Immature natural killer cell (primary cell): ENCODE measurements around the gene ZCCHC2. TPM values are rescaled to one million over a fixed set of nuclear protein-coding genes. Genes with fewer than 3 reads are reported as not detected.

Experiments used
- DNase-seq, 3 donors: peaks; one replicate each; pipeline ENCODE4 v3.0.0; 2022; ENCODE audit warnings: mixed read lengths in 1 of 3
- H3K27ac Mint-ChIP-seq, 6 donors: one replicate each; pipeline ENCODE4 v1.8.0; 2020; ENCODE audit warnings: mixed read lengths in 6 of 6, mild to moderate bottlenecking in 5 of 6, inconsistent platforms in 4 of 6, moderate library complexity in 3 of 6
- H3K27me3 Mint-ChIP-seq, 3 donors: one replicate each; pipeline ENCODE4 v1.8.0; 2020 to 2021; ENCODE audit warnings: low read depth in 3 of 3, mild to moderate bottlenecking in 3 of 3, mixed read lengths in 3 of 3, moderate library complexity in 3 of 3, inconsistent platforms in 1 of 3
- H3K36me3 Mint-ChIP-seq, 3 donors: one replicate each; pipeline ENCODE4 v1.8.0; 2020; ENCODE audit warnings: mixed read lengths in 3 of 3, inconsistent platforms in 2 of 3, mild to moderate bottlenecking in 2 of 3
- H3K4me1 Mint-ChIP-seq, 2 donors: one replicate each; pipeline ENCODE4 v1.8.0; 2020; ENCODE audit warnings: inconsistent platforms in 2 of 2, mild to moderate bottlenecking in 2 of 2, mixed read lengths in 2 of 2, moderate library complexity in 1 of 2
- H3K4me3 Mint-ChIP-seq, 5 donors: one replicate each; pipeline ENCODE4 v1.8.0; 2020; ENCODE audit warnings: mild to moderate bottlenecking in 5 of 5, mixed read lengths in 5 of 5, inconsistent platforms in 3 of 5, moderate library complexity in 3 of 5
- H3K9me3 Mint-ChIP-seq, 6 donors: one replicate each; pipeline ENCODE4 v1.8.0; 2020; ENCODE audit warnings: mild to moderate bottlenecking in 6 of 6, mixed read lengths in 6 of 6, inconsistent platforms in 4 of 6, moderate library complexity in 3 of 6
- polyA plus RNA-seq, 3 donors: library from polyadenylated mRNA; unstranded; fragments of 300-500 nt; fragmentation: Illumina TruSeq; gene quantifications; one replicate each; pipeline ENCODE4 v1.2.3, GENCODE V29; 2021

ZCCHC2 gene
- polyA plus RNA-seq, 3 donors from 2014 or later, result 1.6 to 4.2 (median 2.1) TPM

DNA sequence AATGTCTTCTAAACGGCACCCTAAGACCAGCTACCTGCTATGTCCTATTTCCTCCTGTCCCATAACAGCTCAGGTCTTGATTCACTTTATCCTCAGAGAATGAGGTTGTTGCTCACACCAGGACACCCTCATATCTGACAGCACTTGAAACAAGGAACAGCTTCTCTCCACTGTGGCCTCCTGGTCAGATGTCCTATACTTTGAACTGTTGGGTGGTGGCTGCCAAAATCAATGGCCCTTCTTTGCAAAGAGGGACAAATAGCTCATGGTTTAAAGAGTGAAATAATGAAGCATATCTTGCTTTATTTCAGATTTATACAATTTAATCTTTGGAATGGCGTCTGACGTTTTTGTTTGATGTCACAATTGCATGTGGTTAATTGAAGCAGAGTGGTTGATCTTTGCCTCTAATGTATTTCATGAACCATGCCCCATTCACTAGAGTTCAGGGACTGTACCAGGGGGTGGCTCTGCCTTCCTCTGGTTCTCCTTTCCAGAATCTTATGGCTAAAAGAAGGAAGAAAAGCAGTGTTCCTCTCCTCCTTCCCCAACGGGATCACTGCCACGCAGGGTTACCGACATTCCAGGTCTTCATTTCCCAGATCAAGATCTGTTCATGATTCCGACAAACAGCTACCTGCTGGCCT, 24.1 kb upstream of the ZCCHC2 start:
- Mint-ChIP-seq H3K27me3 (peaks cover under 1 to 14% (median under 1%) of the 10 kb centered on the region in 3 donors), H3K9me3 (peaks cover 0 to 1% (median 0%) of the 10 kb centered on the region in 6 donors), H3K4me3 (no peak overlapping the region), H3K27ac (no peak overlapping the region), H3K36me3 (peaks cover 0 to 5% (median 0%) of the 10 kb centered on the region in 3 donors), H3K4me1 (no peaks in the 10 kb centered on the region)
- DNase-seq, result no peak

DNA sequence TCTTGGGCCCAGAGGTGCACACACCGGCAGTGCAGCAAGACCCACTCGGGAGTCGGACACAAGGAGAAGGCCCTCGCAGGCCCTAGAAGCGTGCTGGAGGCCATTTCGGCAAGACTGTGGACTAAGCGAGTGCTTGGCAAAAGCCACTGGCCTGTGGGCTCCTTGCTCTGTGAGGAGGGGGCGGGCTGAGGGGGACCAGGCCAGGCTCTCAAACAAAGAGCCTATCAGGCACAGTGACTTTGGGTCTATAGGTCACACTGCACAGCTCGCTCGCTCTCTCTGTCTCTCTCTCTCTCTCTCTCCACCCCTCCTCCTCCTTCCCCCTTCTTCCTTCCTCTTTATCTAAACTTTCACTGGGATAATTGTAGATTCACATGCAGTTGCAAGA, 23.6 kb upstream of the ZCCHC2 start:
- peaks cover 0 to 1% (median 0%) of the 10 kb centered on the region in 6 donors for H3K9me3 Mint-ChIP-seq
- peaks cover 0 to 5% (median 0%) of the 10 kb centered on the region in 3 donors for H3K36me3 Mint-ChIP-seq
- peaks cover 0 to 16% (median 0%) of the 10 kb centered on the region in 3 donors for H3K27me3 Mint-ChIP-seq
- H3K27ac Mint-ChIP-seq, result no peak overlapping the region
- H3K4me1 Mint-ChIP-seq, result no peaks in the 10 kb centered on the region
- H3K4me3 Mint-ChIP-seq, result no peak overlapping the region
- no peak for DNase-seq

DNA sequence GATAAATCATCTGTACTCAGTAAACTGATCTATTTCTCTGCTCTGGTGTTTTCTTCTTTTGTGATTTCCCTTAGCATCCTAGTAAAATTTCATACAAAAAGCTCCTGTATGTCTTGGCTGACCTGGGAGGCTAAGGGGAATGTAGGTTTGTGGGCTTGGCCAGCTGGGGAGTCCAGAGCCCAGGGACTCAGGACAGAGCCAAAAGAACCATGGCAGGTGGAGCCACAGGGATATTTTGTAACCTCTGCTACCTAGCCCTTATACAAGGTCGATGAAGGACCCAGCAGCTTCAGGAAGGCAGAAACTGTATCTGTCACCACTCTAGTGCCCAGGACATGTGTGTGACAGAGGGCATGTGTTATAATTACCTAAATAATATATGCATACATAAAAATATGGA, 22.7 kb upstream of the ZCCHC2 start:
- DNase-seq, result no peak
- no peak overlapping the region for H3K27ac Mint-ChIP-seq
- no peak overlapping the region for H3K4me3 Mint-ChIP-seq
- peaks cover 0 to 14% (median 0%) of the 10 kb centered on the region in 3 donors for H3K27me3 Mint-ChIP-seq
- peaks cover 0 to under 1% of the 10 kb centered on the region in 2 donors for H3K4me1 Mint-ChIP-seq
- peaks cover 0 to 5% (median 0%) of the 10 kb centered on the region in 3 donors for H3K36me3 Mint-ChIP-seq
- H3K9me3 Mint-ChIP-seq, result peaks cover 0 to 1% (median 0%) of the 10 kb centered on the region in 6 donors

DNA sequence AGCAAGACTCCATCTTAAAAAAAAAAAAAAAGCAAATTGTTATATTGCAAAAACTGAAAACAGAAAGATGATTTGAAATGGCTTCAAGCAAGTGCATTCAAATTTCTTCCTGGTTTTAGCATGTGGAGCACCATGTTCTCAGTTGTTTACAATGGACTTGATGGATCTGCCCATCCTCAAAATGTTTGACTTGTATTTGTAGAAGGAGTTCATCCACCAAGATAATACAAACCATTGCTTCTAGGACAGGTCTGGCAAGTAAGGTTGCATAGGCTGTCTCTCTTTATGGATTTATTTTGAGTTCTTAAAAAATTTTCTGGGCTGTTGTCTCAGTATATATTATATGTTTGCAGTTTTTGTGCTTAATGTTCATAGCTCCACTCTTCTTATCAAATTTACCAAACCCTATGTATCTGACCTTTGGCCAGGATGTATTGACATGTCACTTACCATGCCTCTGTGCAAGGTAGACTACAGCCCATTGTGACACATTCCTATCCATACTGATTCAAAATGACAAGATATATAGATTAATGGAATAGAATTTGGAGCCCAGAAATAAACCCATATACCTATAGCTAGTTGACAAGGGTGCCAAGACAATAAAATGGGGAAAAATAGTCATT, 21.7 kb upstream of the ZCCHC2 start:
- H3K4me3 Mint-ChIP-seq, result no peak overlapping the region
- DNase-seq, result no peak
- H3K9me3 Mint-ChIP-seq, result peaks cover 0 to 1% (median 0%) of the 10 kb centered on the region in 6 donors
- peaks cover 0 to 14% (median 2%) of the 10 kb centered on the region in 3 donors for H3K27me3 Mint-ChIP-seq
- no peak overlapping the region for H3K27ac Mint-ChIP-seq
- H3K4me1 Mint-ChIP-seq, result peaks cover 6 to 7% of the 10 kb centered on the region in 2 donors
- peaks cover 0 to 5% (median 0%) of the 10 kb centered on the region in 3 donors for H3K36me3 Mint-ChIP-seq

DNA sequence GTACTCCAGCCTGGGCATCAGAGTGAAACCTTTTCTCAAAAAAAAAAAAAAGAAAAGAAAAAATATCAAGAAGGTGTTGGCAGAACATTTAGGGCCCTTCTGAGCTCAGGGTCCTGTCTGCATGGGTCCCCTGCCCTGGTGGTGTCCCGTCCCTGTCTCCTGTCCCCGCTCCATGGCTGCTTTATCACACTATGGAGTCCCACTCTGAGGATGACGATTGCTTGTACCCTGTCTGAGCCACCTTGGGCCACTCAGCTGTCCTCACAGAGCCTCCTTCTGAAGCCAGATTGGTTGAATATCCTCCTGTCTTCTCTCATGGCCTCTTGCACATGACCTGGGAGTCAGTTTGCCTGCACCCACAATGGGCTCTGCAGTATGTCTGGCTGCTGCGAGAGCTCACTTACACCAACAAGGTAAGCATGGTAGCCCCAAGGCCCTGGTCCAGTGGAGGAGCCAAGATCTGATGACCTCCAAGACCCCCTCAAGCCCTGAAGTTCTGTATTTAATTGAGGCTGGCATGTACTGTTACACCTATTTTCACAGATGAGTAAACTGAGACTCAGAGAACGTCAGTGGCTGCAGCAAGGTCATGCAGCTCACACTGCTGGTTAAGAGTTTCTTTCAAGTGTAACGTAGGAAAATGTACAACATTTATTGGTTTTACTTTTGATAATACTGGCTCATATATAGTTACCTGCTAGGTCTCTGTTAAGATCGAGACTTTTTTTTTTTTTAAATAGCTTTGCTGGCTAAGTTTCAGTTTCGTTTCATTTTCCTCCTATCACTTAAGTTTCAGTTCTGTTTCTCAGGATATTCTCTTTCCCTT, 16.9 kb upstream of the ZCCHC2 start:
- peaks cover 0 to 5% (median 0%) of the 10 kb centered on the region in 3 donors for H3K36me3 Mint-ChIP-seq
- peak; percentile 40 to 48 (median 46) for DNase-seq

DNA sequence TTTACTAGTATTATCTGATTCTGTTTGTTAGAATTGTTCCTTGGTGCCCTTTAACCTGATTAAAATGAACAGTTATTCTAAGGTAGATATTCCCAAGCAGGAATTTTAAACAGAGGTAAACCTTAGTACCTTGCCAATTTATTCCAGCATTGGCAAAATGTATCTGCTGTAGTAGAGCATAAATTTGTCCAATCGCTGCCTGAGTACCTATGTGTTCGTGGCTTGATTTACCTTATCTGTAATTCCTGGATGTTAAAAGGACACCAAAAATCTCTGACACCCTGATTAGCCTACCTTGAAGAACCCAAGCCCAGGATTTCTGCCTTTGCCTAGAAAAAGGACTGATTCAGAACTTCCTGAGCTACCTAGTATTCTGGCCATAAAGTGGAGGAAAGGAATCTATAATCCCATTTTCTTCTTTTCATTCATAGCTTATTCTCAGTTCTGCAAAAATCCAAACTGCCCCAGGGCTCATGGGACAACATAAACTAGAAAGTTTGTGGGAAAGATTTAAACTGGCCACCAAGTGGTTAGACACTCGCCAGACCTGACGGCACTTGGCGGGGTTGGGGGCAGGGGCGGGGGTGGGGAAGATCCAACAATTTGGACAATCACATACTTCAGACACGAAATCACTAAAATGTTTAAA, 16.2 kb upstream of the ZCCHC2 start:
- Mint-ChIP-seq H3K9me3 (peaks cover 0 to 8% (median 2%) of the 10 kb centered on the region in 6 donors), H3K4me3 (peak overlapping the region; percentile 86 to 97 (median 90)), H3K4me1 (peaks cover 16 to 19% of the 10 kb centered on the region in 2 donors), H3K27ac (peak overlapping the region; percentile 88 to 98 (median 96)), H3K27me3 (peaks cover 0 to 5% (median 4%) of the 10 kb centered on the region in 3 donors), H3K36me3 (peaks cover 0 to 3% (median 0%) of the 10 kb centered on the region in 3 donors)
- no peak for DNase-seq

More for the DNA sequence above, 16.9 kb upstream of the ZCCHC2 start:
- H3K27me3 Mint-ChIP-seq, result peaks cover 0 to 8% (median 4%) of the 10 kb centered on the region in 3 donors
- H3K27ac Mint-ChIP-seq, result peak overlapping the region; percentile 88 to 98 (median 96)
- H3K9me3 Mint-ChIP-seq, result peaks cover 0 to 3% (median 0%) of the 10 kb centered on the region in 6 donors
- H3K4me3 Mint-ChIP-seq, result peak overlapping the region; percentile 86 to 97 (median 90)
- H3K4me1 Mint-ChIP-seq, result peaks cover 16 to 19% of the 10 kb centered on the region in 2 donors

DNA sequence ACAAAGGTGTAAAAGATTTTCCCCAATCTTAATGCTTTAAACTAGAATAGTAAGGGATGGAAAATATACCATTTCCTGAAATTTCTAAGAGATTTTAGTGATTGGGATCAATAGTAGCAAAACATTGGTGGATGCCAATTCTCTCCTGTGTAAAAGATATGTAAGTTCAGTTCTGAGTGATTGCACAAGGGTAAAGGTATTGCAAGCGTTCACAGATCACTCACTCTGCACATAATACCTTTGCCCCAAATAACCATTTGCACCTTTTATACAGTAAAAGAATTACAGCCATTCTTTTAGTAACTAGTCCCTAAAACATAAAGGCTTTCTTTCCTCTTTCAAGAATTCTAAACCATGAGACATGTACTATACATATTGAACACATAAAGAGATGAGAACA, 13.0 kb upstream of the ZCCHC2 start:
- H3K27ac Mint-ChIP-seq, result no peak overlapping the region
- H3K27me3 Mint-ChIP-seq, result peaks cover 0 to 4% (median 3%) of the 10 kb centered on the region in 3 donors
- H3K9me3 Mint-ChIP-seq, result peaks cover 10 to 40% (median 29%) of the 10 kb centered on the region in 6 donors
- H3K36me3 Mint-ChIP-seq, result peaks cover 22 to 26% (median 23%) of the 10 kb centered on the region in 3 donors
- H3K4me3 Mint-ChIP-seq, result no peak overlapping the region
- DNase-seq, result no peak
- peaks cover 16 to 19% of the 10 kb centered on the region in 2 donors for H3K4me1 Mint-ChIP-seq

DNA sequence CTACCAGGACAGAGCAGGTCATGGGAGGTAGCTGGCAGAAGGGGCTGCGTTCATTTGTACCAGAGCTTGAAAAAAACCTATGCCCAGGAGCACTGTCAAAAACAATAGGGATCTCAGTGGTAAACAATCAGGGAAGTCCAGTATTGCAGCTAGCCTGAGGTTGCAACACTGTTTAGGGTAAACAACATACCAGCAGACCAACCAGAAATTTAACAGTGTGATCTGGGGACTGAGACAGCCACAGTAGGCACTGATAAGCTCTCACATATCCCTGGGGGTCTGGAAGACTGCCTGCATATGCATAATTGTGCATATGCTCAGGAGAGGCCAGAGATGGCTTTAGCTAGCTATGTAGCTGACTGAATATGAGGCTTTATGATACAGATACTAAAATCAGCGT, 12.0 kb upstream of the ZCCHC2 start:
- H3K27ac Mint-ChIP-seq, result no peak overlapping the region
- no peak for DNase-seq
- H3K9me3 Mint-ChIP-seq, result peaks cover 10 to 40% (median 34%) of the 10 kb centered on the region in 6 donors
- H3K4me1 Mint-ChIP-seq, result peaks cover 11 to 15% of the 10 kb centered on the region in 2 donors
- H3K27me3 Mint-ChIP-seq, result peaks cover 0 to 4% (median 3%) of the 10 kb centered on the region in 3 donors
- H3K4me3 Mint-ChIP-seq, result no peak overlapping the region
- peaks cover 22 to 26% (median 23%) of the 10 kb centered on the region in 3 donors for H3K36me3 Mint-ChIP-seq

DNA sequence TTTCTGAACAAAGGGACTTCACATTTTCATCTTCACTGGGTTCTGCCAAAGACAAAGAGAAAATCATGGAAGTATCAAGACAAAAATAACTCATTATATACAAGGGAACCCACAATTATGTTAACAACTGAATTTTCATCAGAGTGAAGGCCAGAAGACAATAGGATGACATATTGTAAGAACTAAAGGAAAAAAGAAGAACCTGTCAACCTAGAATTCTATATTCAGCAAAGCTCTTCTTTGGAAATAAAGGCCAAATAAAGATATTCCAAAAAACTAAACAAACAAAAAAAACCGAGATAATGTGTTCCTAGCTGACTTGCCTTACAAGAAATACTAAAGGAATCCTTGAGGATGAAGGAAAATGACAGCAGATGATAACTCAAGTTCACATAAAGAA, 10.3 kb upstream of the ZCCHC2 start:
- DNase-seq, result no peak
- H3K27me3 Mint-ChIP-seq, result peaks cover 0 to 1% (median 0%) of the 10 kb centered on the region in 3 donors
- H3K36me3 Mint-ChIP-seq, result peaks cover 22 to 26% (median 23%) of the 10 kb centered on the region in 3 donors
- peaks cover 10 to 41% (median 34%) of the 10 kb centered on the region in 6 donors for H3K9me3 Mint-ChIP-seq
- no peaks in the 10 kb centered on the region for H3K4me1 Mint-ChIP-seq
- H3K4me3 Mint-ChIP-seq, result no peak overlapping the region
- no peak overlapping the region for H3K27ac Mint-ChIP-seq

DNA sequence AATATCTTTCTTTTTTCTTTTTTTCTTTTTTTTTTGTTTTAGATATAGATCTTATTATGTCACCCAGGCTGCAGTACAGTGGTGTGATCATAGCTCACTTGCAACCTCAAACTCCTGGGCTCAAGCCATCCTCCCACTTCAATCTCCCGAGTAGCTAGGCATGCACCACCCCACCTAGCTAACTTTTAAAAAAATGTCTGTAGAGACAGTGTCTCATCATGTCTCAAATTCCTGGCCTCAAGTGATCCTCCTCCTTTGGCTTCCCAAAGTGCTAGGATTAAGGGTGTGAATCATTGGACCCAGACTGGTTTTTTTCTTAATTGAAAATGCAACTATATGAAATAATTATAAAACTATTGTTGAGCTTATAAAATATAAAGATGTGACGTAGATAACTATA, 9.8 kb upstream of the ZCCHC2 start:
- no peak for DNase-seq
- Mint-ChIP-seq H3K27ac (no peak overlapping the region), H3K27me3 (peaks cover 0 to 1% (median 0%) of the 10 kb centered on the region in 3 donors), H3K4me3 (no peak overlapping the region), H3K36me3 (peaks cover 22 to 26% (median 23%) of the 10 kb centered on the region in 3 donors), H3K9me3 (peaks cover 10 to 41% (median 34%) of the 10 kb centered on the region in 6 donors), H3K4me1 (no peaks in the 10 kb centered on the region)

DNA sequence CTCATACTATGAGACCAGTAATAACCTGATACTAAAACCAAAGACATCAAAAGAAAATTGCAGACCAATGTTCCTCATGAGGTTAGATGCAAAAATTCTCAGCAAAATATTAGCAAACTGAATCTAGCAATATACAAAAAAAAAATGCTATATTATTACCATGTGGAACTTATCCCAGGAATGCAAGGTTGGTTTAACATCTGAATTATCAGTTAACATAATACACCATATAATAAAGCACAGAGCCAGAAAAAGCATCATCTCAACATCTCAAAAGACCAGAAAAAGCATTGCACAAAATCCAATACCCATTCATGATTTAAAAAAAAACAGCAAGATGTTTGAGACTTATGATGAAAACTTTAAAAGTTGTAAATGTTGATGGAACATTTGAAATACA, 8.3 kb upstream of the ZCCHC2 start:
- no peak overlapping the region for H3K27ac Mint-ChIP-seq
- peaks cover 22 to 26% (median 23%) of the 10 kb centered on the region in 3 donors for H3K36me3 Mint-ChIP-seq
- H3K4me3 Mint-ChIP-seq, result no peak overlapping the region
- H3K27me3 Mint-ChIP-seq, result peaks cover 0 to 1% (median 0%) of the 10 kb centered on the region in 3 donors
- H3K4me1 Mint-ChIP-seq, result no peaks in the 10 kb centered on the region
- DNase-seq, result no peak
- peaks cover 10 to 41% (median 34%) of the 10 kb centered on the region in 6 donors for H3K9me3 Mint-ChIP-seq

DNA sequence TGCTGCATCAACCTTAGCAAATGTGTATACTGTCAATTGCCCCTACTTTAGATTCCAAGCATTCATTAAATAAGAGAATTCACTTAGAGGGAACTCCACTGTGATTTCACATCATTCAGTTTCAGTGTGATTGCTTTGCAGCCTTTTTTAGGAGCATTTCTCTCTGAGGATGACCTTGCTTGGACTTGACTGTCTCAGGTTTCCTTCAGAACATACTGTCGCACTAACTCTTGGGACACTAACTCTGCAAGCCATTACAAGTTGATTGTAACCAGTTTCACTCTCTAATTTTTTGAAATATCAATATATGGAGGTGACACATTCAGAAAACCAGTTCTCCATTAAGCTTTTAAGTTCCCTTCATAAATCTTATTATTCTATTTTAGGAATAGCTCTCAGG, 6.6 kb upstream of the ZCCHC2 start:
- peaks cover 0 to 4% (median 4%) of the 10 kb centered on the region in 3 donors for H3K27me3 Mint-ChIP-seq
- peaks cover 10 to 41% (median 32%) of the 10 kb centered on the region in 6 donors for H3K9me3 Mint-ChIP-seq
- peaks cover 22 to 26% (median 23%) of the 10 kb centered on the region in 3 donors for H3K36me3 Mint-ChIP-seq
- no peak for DNase-seq
- peaks cover 3 to 9% of the 10 kb centered on the region in 2 donors for H3K4me1 Mint-ChIP-seq
- no peak overlapping the region for H3K27ac Mint-ChIP-seq
- no peak overlapping the region for H3K4me3 Mint-ChIP-seq
